ENCODE measurements around the gene POU6F1. TPM values are rescaled to one million over a fixed set of nuclear protein-coding genes. Genes with fewer than 3 reads are reported as not detected.

The POU6F1 gene
- total RNA-seq, 2 experiments from 2014 or later: 4.7 to 6.3 TPM

- ChIA-PET POLR2A (interaction anchor here (0.6 kb wide), 1 partner anchor 306 kb away, joined by 4 read pairs; no protein-coding TSS in a partner anchor), CTCF (interaction anchor here (0.6 to 2.4 kb wide), 3 partner anchors 13 to 1691 kb away, joined by 4 to 14 read pairs (median 4); no protein-coding TSS in a partner anchor)
- Mint-ChIP-seq H3K36me3 (ENCODE audit: low read depth) (no peaks in the 10 kb centered on the region), H3K27me3 (no peaks in the 10 kb centered on the region), H3K4me3 (no peak overlapping the region), H3K4me1 (peaks cover 15% of the 10 kb centered on the region), H3K9me3 (no peaks in the 10 kb centered on the region), H3K27ac (no peak overlapping the region)
- DNase-seq: no peak
Measured at GRCh38 chr12:51205350-51205749, 12.5 kb downstream of the POU6F1 start.

GRCh38 chr12:51202718-51203117 lies 15.1 kb downstream of the POU6F1 start:
- no peaks in the 10 kb centered on the region for H3K36me3 Mint-ChIP-seq (ENCODE audit: low read depth)
- H3K27ac Mint-ChIP-seq: peak overlapping the region; percentile 61
- POLR2A ChIA-PET: no interaction called here
- H3K9me3 Mint-ChIP-seq: no peaks in the 10 kb centered on the region
- peaks cover 15% of the 10 kb centered on the region for H3K4me1 Mint-ChIP-seq
- no peak overlapping the region for H3K4me3 Mint-ChIP-seq
- no peak for DNase-seq
- H3K27me3 Mint-ChIP-seq: no peaks in the 10 kb centered on the region
- CTCF ChIA-PET: no interaction called here

- peaks cover 15% of the 10 kb centered on the region for H3K4me1 Mint-ChIP-seq
- no peak overlapping the region for H3K27ac Mint-ChIP-seq
- no peaks in the 10 kb centered on the region for H3K27me3 Mint-ChIP-seq
- no peaks in the 10 kb centered on the region for H3K36me3 Mint-ChIP-seq (ENCODE audit: low read depth)
- DNase-seq: no peak
- POLR2A ChIA-PET: no interaction called here
- H3K9me3 Mint-ChIP-seq: no peaks in the 10 kb centered on the region
- no peak overlapping the region for H3K4me3 Mint-ChIP-seq
- CTCF ChIA-PET: no interaction called here
Measured at GRCh38 chr12:51200806-51201205, 17.1 kb downstream of the POU6F1 start.

GRCh38 chr12:51200156-51200555 lies 17.7 kb downstream of the POU6F1 start:
- ChIA-PET POLR2A (no interaction called here), CTCF (interaction anchor here (0.7 to 0.8 kb wide), 2 partner anchors 23 to 36 kb away, joined by 3 to 5 read pairs; no protein-coding TSS in a partner anchor)
- Mint-ChIP-seq H3K4me3 (no peak overlapping the region), H3K9me3 (no peaks in the 10 kb centered on the region), H3K36me3 (ENCODE audit: low read depth) (no peaks in the 10 kb centered on the region), H3K27ac (no peak overlapping the region), H3K4me1 (peaks cover 15% of the 10 kb centered on the region), H3K27me3 (no peaks in the 10 kb centered on the region)
- DNase-seq: no peak

GRCh38 chr12:51199366-51199945 lies 18.4 kb downstream of the POU6F1 start:
- Mint-ChIP-seq H3K27ac (no peak overlapping the region), H3K36me3 (ENCODE audit: low read depth) (no peaks in the 10 kb centered on the region), H3K9me3 (no peaks in the 10 kb centered on the region), H3K4me3 (no peak overlapping the region), H3K27me3 (no peaks in the 10 kb centered on the region), H3K4me1 (peaks cover 15% of the 10 kb centered on the region)
- POLR2A ChIA-PET: no interaction called here
- CTCF ChIA-PET: interaction anchor here (0.7 to 0.8 kb wide), 2 partner anchors 23 to 36 kb away, joined by 3 to 5 read pairs; no protein-coding TSS in a partner anchor
- DNase-seq: no peak

- Mint-ChIP-seq H3K4me1 (peaks cover 14% of the 10 kb centered on the region), H3K27ac (no peak overlapping the region), H3K9me3 (no peaks in the 10 kb centered on the region), H3K36me3 (ENCODE audit: low read depth) (no peaks in the 10 kb centered on the region), H3K27me3 (no peaks in the 10 kb centered on the region), H3K4me3 (no peak overlapping the region)
- ChIA-PET CTCF (no interaction called here), POLR2A (no interaction called here)
- DNase-seq: no peak
Measured at GRCh38 chr12:51198568-51199365, 19.1 kb downstream of the POU6F1 start.

- DNase-seq: no peak
- CTCF ChIA-PET: no interaction called here
- H3K4me1 Mint-ChIP-seq: peaks cover 7% of the 10 kb centered on the region
- H3K4me3 Mint-ChIP-seq: no peak overlapping the region
- H3K27me3 Mint-ChIP-seq: no peaks in the 10 kb centered on the region
- POLR2A ChIA-PET: no interaction called here
- no peak overlapping the region for H3K27ac Mint-ChIP-seq
- H3K9me3 Mint-ChIP-seq: no peaks in the 10 kb centered on the region
- no peaks in the 10 kb centered on the region for H3K36me3 Mint-ChIP-seq (ENCODE audit: low read depth)
Measured at GRCh38 chr12:51197736-51198567, 19.9 kb downstream of the POU6F1 start.

- DNase-seq: no peak
- Mint-ChIP-seq H3K27me3 (no peaks in the 10 kb centered on the region), H3K4me1 (peaks cover 1% of the 10 kb centered on the region), H3K4me3 (no peak overlapping the region), H3K36me3 (ENCODE audit: low read depth) (no peaks in the 10 kb centered on the region), H3K27ac (no peak overlapping the region), H3K9me3 (no peaks in the 10 kb centered on the region)
- ChIA-PET POLR2A (no interaction called here), CTCF (interaction anchor here (1.8 to 2.0 kb wide), 2 partner anchors 12 to 18 kb away, joined by 4 read pairs; no protein-coding TSS in a partner anchor)
Measured at GRCh38 chr12:51196547-51196946, 21.3 kb downstream of the POU6F1 start.

- ChIA-PET CTCF (interaction anchor here (1.8 to 2.0 kb wide), 2 partner anchors 12 to 19 kb away, joined by 4 read pairs; no protein-coding TSS in a partner anchor), POLR2A (no interaction called here)
- Mint-ChIP-seq H3K4me1 (no peaks in the 10 kb centered on the region), H3K36me3 (ENCODE audit: low read depth) (no peaks in the 10 kb centered on the region), H3K27ac (no peak overlapping the region), H3K9me3 (no peaks in the 10 kb centered on the region), H3K27me3 (no peaks in the 10 kb centered on the region), H3K4me3 (no peak overlapping the region)
- no peak for DNase-seq
Measured at GRCh38 chr12:51195841-51196240, 22.0 kb downstream of the POU6F1 start.

GRCh38 chr12:51192284-51192671 lies 25.6 kb downstream of the POU6F1 start:
- CTCF ChIA-PET: no interaction called here
- no peaks in the 10 kb centered on the region for H3K4me1 Mint-ChIP-seq
- no peaks in the 10 kb centered on the region for H3K9me3 Mint-ChIP-seq
- no peak overlapping the region for H3K4me3 Mint-ChIP-seq
- no peak for DNase-seq
- no peaks in the 10 kb centered on the region for H3K36me3 Mint-ChIP-seq (ENCODE audit: low read depth)
- H3K27ac Mint-ChIP-seq: no peak overlapping the region
- POLR2A ChIA-PET: no interaction called here
- H3K27me3 Mint-ChIP-seq: no peaks in the 10 kb centered on the region

GRCh38 chr12:51191516-51192283 lies 26.2 kb downstream of the POU6F1 start:
- POLR2A ChIA-PET: no interaction called here
- H3K36me3 Mint-ChIP-seq (ENCODE audit: low read depth): no peaks in the 10 kb centered on the region
- H3K27ac Mint-ChIP-seq: no peak overlapping the region

GRCh38 chr12:51190820-51191219 lies 27.0 kb downstream of the POU6F1 start:
- ChIA-PET POLR2A (no interaction called here), CTCF (no interaction called here)
- Mint-ChIP-seq H3K27me3 (no peaks in the 10 kb centered on the region), H3K36me3 (ENCODE audit: low read depth) (no peaks in the 10 kb centered on the region), H3K9me3 (no peaks in the 10 kb centered on the region), H3K27ac (no peak overlapping the region), H3K4me1 (no peaks in the 10 kb centered on the region), H3K4me3 (no peak overlapping the region)
- no peak for DNase-seq

More at GRCh38 chr12:51191516-51192283, 26.2 kb downstream of the POU6F1 start:
- Mint-ChIP-seq H3K27me3 (no peaks in the 10 kb centered on the region), H3K4me1 (no peaks in the 10 kb centered on the region), H3K9me3 (no peaks in the 10 kb centered on the region), H3K4me3 (no peak overlapping the region)
- DNase-seq: no peak
- CTCF ChIA-PET: no interaction called here

Data from activated CD4-positive, alpha-beta T cell treated with anti-CD3 and anti-CD28 coated beads, Interleukin-2, amount 10 ng/mL, durations not matched to agents 7 days and 5 days (primary cell).